Esophagus muscularis mucosa (tissue), 3 donors: ENCODE results near the gene BTBD17.

Source experiments
- CTCF ChIP-seq, 3 experiments: fragments of 200-600 bp in 2 of 3; fragments of 450-650 bp in 1 of 3; sonication (generic) in 2 of 3; IDR thresholded peaks; one replicate each; pipeline ENCODE4 v1.5.1; 2017 to 2019; ENCODE audit warnings: antibody characterized with exemption in 3 of 3, mild to moderate bottlenecking in 2 of 3, moderate library complexity in 1 of 3
- POLR2A ChIP-seq: fragments of 450-650 bp; IDR thresholded peaks from one replicate; pipeline ENCODE4 v1.6.1; 2017; ENCODE audit warnings: antibody characterized with exemption, moderate library complexity, mild to moderate bottlenecking, low read depth
- POLR2AphosphoS5 ChIP-seq, 2 donors: sonication (generic); formaldehyde crosslinking; IDR thresholded peaks; one replicate each; pipeline ENCODE4 v1.6.1; 2017; ENCODE audit warnings: antibody characterized with exemption in 2 of 2

DNA sequence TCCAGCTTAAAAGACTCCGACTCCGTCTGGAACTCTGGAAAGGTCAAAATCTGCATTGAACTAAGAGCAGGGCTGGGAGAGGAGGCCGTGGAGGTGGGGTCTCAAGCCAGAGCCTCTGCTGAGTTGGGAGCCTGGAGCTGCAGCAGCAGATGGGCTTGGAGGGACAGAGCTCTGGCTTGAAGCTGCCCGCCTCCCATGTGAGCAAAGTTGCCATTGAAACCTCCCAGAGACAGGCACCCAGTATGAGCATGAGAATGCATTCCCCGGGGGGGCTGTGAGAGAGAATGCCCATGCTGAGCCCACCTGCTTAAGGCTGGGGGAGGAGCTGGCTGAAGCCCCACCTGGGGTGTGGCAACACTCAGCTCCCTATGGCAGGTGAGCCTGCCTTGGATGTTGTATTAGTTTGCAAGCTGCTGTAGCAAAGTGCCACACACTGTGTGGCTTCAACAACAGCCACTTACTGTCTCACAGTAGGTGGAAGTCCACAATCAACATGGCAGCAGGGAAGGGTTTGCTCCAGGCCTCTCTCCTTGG lies 26.1 kb downstream of the BTBD17 start:
- TF ChIP-seq CTCF (IDR thresholded peaks at IDR 0.05) (no peak), POLR2A (no peak), POLR2AphosphoS5 (IDR thresholded peaks at IDR 0.05) (no peak)
